A549 (cell line): ENCODE data around the gene AK8.

Source experiments
- CEBPB ChIP-seq, 2 experiments: fragments of >200 bp in 1 of 2; sonication (Bioruptor Twin) in 1 of 2; formaldehyde crosslinking in 1 of 2; IDR thresholded peaks; 2 replicates each; pipeline ENCODE4 v1.6.1; 2012 to 2016
- POLR2A ChIP-seq: IDR thresholded peaks from 2 replicates; pipeline ENCODE4 v1.6.1; 2012; ENCODE audit warnings: mild to moderate bottlenecking, low read length

DNA sequence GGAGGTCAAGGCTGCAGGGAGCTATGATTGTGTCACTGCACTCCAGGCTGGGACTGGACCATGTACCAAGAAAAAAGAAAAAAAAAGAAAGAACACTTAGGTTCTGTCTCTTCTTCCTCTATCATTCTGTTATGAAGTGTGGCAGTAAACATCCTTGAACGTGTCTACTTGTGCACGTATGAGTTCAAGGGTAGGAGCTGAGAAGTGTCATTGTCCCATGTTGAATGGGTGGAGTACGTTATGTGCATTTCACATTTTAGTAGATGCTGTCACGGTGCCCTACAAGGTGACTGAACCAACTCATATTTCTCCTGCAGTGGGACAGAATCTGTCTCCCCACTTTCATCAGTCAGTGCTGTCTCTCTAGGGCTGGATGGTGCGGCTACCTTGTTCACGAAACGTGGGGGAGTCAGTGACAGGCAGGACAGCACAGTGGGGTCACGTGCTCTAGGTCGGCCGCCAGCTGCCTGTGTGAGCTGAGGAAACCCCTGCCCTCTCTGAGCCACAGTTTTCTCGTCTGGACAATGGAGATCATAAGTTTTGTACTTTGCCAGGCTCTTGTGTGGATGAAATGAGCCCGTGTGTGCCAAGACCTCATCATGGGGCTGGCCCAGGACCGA, 160.6 kb downstream of the AK8 start:
- TF ChIP-seq CEBPB (IDR thresholded peaks at IDR 0.05) (no peak), POLR2A (no peak)
